Measurements from ENCODE around the gene WWP2. TPM values are rescaled to one million over a fixed set of nuclear protein-coding genes. Genes with fewer than 3 reads are reported as not detected.
A peak's percentile ranks its signal among the peaks of the same experiment; 100 is the strongest.

WWP2 gene
- total and polyA plus RNA-seq, 2 experiments from 2014 or later = 18.5 to 19.0 TPM

DNA sequence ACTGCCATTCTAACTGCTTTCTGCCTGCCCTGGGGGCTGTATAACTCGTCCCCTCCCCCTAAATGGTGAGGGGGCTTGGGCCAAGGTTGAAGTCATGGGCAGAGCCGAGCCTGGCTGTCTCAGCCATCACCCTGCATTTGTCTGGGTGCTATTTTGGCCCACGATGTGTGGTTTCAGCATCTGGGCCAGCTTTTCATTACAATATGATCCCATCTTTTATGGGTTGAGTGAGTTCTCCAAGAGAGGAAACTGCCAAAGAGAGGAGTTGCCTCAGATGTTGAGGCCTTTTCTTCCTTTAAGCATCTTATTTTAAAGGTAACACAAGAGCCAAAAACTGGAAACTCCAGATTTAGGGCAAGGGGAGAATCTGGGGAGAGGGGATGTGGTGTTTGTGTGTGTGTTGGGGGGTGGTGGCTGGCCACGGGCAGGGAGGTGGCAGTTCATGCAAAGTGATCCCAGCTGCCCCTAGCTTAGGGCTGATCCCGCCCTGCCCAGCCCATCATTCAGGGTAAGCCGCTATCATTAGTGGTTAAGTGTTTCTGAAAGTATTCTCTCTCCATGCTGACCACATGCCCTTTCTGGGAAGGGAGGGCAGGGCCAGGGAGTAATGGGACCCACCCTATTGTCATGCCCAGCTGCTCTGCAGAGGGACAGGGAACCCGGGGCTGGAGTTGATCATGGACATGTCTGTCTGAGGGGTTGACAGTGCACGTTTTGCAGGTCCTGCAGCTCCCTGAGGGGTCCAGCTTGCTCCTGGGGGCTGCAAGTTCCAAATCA, 105.8 kb downstream of the WWP2 start:
- no peak for TF ChIP-seq EZH2phosphoT487 (IDR thresholded peaks at IDR 0.05; ENCODE audit: insufficient read depth, low read depth)
- no peak for TF ChIP-seq EZH2 (IDR thresholded peaks at IDR 0.05; ENCODE audit: insufficient read depth, poor library complexity, severe bottlenecking)
- Histone ChIP-seq H3K27ac (no peak overlapping the region), H3K4me2 (ENCODE audit: unreplicated experiment) (no peak overlapping the region), H4K20me1 (ENCODE audit: insufficient read depth) (no peaks in the 10 kb centered on the region), H3K36me3 (ENCODE audit: low read depth) (no peaks in the 10 kb centered on the region), H3K27me3 (replicated peaks; ENCODE audit: insufficient read depth) (no peaks in the 10 kb centered on the region), H3K4me3 (no peak overlapping the region), H3K9ac (no peak overlapping the region), H3K79me2 (ENCODE audit: insufficient read depth) (no peaks in the 10 kb centered on the region), H3F3A (ENCODE audit: insufficient read depth) (no peaks in the 10 kb centered on the region), H3K9me2 (ENCODE audit: insufficient read depth) (no peaks in the 10 kb centered on the region), H2AFZ (no peak overlapping the region), H3K4me1 (ENCODE audit: insufficient read depth) (no peaks in the 10 kb centered on the region), H3K9me3 (ENCODE audit: low read depth) (no peaks in the 10 kb centered on the region)
- 27 to 36% methylated on average over 8 of the region's 8 CpGs for WGBS, 2 experiments (ENCODE audit: low coverage in 1 of 2, low lambda C conversion rate in 2 of 2, missing lambda C conversion rate in 2 of 2)
- in situ Hi-C loops (cut with MboI) = no loop called here
- DNase-seq = no peak

DNA sequence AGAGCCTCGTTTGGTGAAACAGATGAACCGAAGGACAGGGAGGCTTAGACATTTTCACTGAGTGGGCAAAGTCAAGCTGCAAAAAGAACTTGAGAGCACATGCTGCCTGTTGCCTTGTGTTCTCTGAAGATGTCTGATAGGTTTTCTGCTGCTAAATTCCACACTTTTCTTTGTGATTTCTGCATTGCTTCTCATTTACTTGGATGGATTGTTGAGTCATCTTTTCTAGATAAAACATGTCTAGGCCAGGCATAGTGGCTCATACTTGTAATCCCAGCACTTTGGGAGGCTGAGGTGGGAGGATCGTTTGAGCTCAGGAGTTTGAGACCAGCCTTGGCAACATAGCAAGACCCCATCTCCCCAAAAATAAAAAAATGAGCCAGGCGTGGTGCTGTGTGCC, 108.6 kb downstream of the WWP2 start:
- Histone ChIP-seq H2AFZ (no peak overlapping the region), H3K9me3 (ENCODE audit: low read depth) (no peaks in the 10 kb centered on the region), H3K9me2 (ENCODE audit: insufficient read depth) (no peaks in the 10 kb centered on the region), H3K4me3 (no peak overlapping the region), H3K4me1 (ENCODE audit: insufficient read depth) (no peaks in the 10 kb centered on the region), H3K27ac (no peak overlapping the region), H3K9ac (no peak overlapping the region), H4K20me1 (ENCODE audit: insufficient read depth) (no peaks in the 10 kb centered on the region), H3F3A (ENCODE audit: insufficient read depth) (no peaks in the 10 kb centered on the region), H3K36me3 (ENCODE audit: low read depth) (no peaks in the 10 kb centered on the region), H3K79me2 (ENCODE audit: insufficient read depth) (no peaks in the 10 kb centered on the region), H3K27me3 (replicated peaks; ENCODE audit: insufficient read depth) (no peaks in the 10 kb centered on the region), H3K4me2 (ENCODE audit: unreplicated experiment) (no peak overlapping the region)
- WGBS, 2 experiments (ENCODE audit: low coverage in 1 of 2, low lambda C conversion rate in 2 of 2, missing lambda C conversion rate in 2 of 2) = 89 to 90% methylated on average over 4 of the region's 4 CpGs
- no peak for TF ChIP-seq EZH2phosphoT487 (IDR thresholded peaks at IDR 0.05; ENCODE audit: insufficient read depth, low read depth)
- TF ChIP-seq EZH2 (IDR thresholded peaks at IDR 0.05; ENCODE audit: insufficient read depth, poor library complexity, severe bottlenecking) = no peak
- in situ Hi-C loops (cut with MboI) = no loop called here
- DNase-seq = peak; percentile 10

DNA sequence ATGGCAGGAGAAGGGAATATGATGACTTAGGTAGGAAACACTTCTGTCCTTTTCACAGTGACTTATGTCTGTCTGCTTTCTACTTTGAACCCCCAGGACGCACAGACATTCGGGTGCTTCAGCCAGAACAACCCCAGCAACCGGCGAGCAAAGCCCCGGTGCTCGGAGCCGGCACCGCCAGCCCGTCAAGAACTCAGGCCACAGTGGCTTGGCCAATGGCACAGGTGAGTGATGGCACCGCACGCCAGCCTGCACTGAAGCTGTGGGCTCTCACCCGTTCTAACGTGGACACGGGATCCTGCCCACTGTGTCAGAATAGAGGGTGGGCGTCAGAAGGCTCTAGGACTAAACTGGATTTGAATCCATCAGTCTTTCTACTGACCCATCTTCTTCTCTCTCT, 109.6 kb downstream of the WWP2 start:
- H3F3A ChIP-seq (ENCODE audit: insufficient read depth) = no peaks in the 10 kb centered on the region
- no peaks in the 10 kb centered on the region for H3K79me2 ChIP-seq (ENCODE audit: insufficient read depth)
- H3K4me3 ChIP-seq = no peak overlapping the region
- in situ Hi-C loops (cut with MboI) = no loop called here
- no peak overlapping the region for H3K27ac ChIP-seq
- no peaks in the 10 kb centered on the region for H3K9me3 ChIP-seq (ENCODE audit: low read depth)
- 97% methylated on average over 15 of the region's 15 CpGs for WGBS, 2 experiments (ENCODE audit: low coverage in 1 of 2, low lambda C conversion rate in 2 of 2, missing lambda C conversion rate in 2 of 2)
- H3K4me2 ChIP-seq (ENCODE audit: unreplicated experiment) = no peak overlapping the region
- H3K36me3 ChIP-seq (ENCODE audit: low read depth) = 0 out of 2 replicates have a peak, but pooled peaks cover 5% of the 10 kb centered on the region
- no peaks in the 10 kb centered on the region for H3K27me3 ChIP-seq (replicated peaks; ENCODE audit: insufficient read depth)
- no peaks in the 10 kb centered on the region for H3K9me2 ChIP-seq (ENCODE audit: insufficient read depth)
- no peak overlapping the region for H2AFZ ChIP-seq
- no peak overlapping the region for H3K9ac ChIP-seq
- H4K20me1 ChIP-seq (ENCODE audit: insufficient read depth) = no peaks in the 10 kb centered on the region
- H3K4me1 ChIP-seq (ENCODE audit: insufficient read depth) = no peaks in the 10 kb centered on the region
- TF ChIP-seq EZH2phosphoT487 (IDR thresholded peaks at IDR 0.05; ENCODE audit: insufficient read depth, low read depth) (no peak), EZH2 (IDR thresholded peaks at IDR 0.05; ENCODE audit: insufficient read depth, poor library complexity, severe bottlenecking) (no peak)
- DNase-seq = no peak

DNA sequence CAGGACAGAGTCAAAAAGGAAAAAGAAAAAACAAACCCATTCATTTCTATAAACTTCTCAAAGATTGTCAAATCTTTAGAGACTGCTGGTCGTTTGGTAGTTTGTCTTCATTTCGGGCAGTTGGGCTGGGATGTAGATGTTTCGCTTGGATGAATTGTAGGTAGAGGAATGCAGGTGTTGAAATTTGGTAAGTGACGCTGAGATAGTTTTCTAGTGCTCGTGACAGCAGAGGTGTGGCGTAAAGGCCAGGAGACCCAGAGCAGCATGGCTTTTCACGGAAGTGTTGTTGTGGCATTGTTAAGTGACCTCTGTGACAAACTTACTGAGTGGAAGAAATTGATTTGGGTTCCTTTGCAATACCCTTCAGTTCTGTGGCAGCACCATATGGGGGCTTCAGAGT, 110.8 kb downstream of the WWP2 start:
- H3K27ac ChIP-seq = no peak overlapping the region
- no peaks in the 10 kb centered on the region for H4K20me1 ChIP-seq (ENCODE audit: insufficient read depth)
- no peaks in the 10 kb centered on the region for H3F3A ChIP-seq (ENCODE audit: insufficient read depth)
- H3K36me3 ChIP-seq (ENCODE audit: low read depth) = peaks cover 11% of the 10 kb centered on the region; the same call in 1 of the 2 replicates
- H3K9ac ChIP-seq = no peak overlapping the region
- H3K4me1 ChIP-seq (ENCODE audit: insufficient read depth) = no peaks in the 10 kb centered on the region
- in situ Hi-C loops (cut with MboI) = no loop called here
- H3K79me2 ChIP-seq (ENCODE audit: insufficient read depth) = no peaks in the 10 kb centered on the region
- no peak for DNase-seq
- no peaks in the 10 kb centered on the region for H3K9me2 ChIP-seq (ENCODE audit: insufficient read depth)
- no peaks in the 10 kb centered on the region for H3K27me3 ChIP-seq (replicated peaks; ENCODE audit: insufficient read depth)
- TF ChIP-seq EZH2 (IDR thresholded peaks at IDR 0.05; ENCODE audit: insufficient read depth, poor library complexity, severe bottlenecking) = no peak
- no peak for TF ChIP-seq EZH2phosphoT487 (IDR thresholded peaks at IDR 0.05; ENCODE audit: insufficient read depth, low read depth)
- no peak overlapping the region for H3K4me2 ChIP-seq (ENCODE audit: unreplicated experiment)
- no peak overlapping the region for H2AFZ ChIP-seq
- no peaks in the 10 kb centered on the region for H3K9me3 ChIP-seq (ENCODE audit: low read depth)
- H3K4me3 ChIP-seq = no peak overlapping the region
- 98% methylated on average over 7 of the region's 7 CpGs for WGBS, 2 experiments (ENCODE audit: low coverage in 1 of 2, low lambda C conversion rate in 2 of 2, missing lambda C conversion rate in 2 of 2)
